ENCODE measurements around the gene ANKRD27.
"Not testable (repeated sequence)": the region's sequence is repeated elsewhere in the genome, so short reads cannot be mapped to it uniquely, and the experiment has no call there.

ANKRD27 gene

DNA sequence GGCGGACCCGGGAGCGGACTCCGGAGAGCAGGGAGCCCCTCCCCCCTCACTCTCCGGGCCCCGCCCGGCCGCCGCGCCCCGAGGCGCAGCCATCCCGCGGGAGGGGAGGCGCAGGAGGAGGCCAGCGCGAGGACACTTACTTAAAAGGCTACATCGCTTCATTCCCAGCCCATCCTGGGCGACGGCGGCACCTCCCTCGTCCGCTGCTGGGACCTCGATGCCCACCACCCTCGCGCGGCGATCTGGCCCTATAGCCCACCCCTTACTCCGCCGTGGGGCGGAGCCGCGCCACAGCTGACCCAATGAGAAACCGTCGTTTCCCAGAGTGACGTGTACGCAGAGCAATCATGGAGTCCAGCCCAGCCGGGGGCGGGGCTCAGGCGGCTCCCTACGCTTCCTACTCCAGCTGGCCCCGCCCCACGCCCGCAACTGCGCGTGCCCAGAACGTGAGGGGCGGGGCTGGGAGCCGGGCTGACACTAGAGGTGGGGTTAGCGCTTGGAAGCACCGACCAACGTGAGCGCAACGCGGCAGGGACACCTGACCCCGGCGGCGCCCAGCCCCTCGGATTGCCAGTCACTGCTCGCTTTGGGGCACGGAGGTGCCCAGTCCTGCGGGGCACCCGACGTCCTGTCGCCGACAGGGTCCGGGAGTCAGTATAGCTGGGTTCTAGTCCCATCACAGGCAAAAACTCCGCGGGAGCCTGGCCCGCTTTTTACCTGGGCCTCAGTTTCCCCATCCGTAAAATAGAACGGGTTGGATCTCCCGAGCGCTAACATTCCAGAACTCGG lies at the start of gene ANKRD27:
Gene ANKRD27, minus strand, starts transcription at position 250 of the 789 bp plus-strand sequence. CDS start 16,165 bp downstream, outside the sequence.
- DNase-seq = peak; percentile 99

DNA sequence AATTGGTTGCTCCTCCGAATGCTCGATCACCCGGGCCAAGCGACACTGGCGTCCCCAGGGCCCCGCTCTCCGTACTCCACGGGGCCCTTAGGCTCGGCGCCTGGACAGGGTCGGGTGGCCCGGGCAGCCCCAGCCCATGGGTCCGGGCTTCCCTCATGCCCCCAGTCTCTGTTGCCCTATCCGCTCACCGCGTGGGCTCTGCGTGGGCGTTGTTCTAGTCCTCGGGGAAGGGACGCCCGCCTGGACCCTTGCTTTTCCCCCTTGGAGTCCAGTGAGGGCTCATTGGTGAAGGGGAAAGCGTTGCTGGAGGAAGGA lies 45.9 kb upstream of the ANKRD27 start:
- no peak for DNase-seq

DNA sequence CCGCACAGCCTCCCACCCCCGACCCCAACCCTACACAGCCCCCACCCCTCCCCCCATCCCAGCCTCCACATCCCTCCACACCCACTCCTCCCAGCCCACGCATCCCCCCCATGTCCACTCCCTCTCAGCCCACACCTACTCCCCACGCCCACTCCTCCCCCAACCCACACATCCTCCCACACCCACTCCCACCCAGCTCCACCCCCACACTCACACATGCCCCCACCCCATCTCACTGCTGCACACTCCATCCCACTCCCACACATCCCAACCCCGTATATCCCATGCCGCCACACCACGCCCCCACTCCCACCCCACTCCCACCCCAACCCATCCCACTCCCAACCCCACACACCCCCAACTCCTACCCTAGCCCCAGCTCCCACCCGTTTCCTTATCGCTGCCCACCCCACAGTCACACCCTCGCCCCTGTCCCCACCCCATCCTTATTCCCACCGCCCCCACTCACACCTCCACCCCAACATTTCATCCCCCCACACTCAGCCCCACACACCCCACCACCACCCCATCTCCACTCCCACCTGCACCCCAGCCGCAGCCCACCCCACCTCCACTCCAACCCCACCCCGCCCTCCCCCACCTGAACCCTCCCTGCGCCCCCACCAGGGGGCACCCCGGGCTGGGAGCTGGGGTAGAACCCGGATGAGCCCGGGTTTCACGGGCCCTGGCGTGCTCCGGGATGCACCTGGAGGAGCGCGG lies 45.4 kb upstream of the ANKRD27 start:
- no peak for DNase-seq

DNA sequence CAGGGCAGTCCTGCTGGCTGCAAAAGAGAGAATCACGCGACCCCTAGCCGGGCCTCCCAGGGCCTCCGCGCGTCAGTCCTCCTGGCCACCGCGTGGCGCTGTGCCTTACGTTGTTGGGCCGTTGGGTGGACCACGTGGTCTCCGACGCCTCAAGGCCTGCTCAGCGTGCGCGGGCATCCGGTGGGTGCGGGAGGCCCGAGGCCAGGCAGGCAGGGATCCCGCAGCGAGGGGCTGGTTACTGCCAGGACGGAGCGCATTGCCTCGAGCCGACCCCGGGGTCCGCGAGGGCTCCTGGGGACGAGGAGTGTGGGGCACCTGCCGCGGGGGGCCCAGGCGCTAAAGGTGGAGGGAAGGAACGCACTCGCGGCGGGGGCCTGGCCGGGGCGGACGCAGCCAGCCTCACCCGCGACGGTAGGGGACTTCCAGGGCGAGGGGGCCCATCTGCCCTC lies 44.7 kb upstream of the ANKRD27 start, which contains the start of gene TDRD12:
Gene TDRD12, plus strand, starts transcription at position 157 of the 449 bp plus-strand sequence. CDS start 306 bp downstream, outside the sequence.
- DNase-seq = no peak

DNA sequence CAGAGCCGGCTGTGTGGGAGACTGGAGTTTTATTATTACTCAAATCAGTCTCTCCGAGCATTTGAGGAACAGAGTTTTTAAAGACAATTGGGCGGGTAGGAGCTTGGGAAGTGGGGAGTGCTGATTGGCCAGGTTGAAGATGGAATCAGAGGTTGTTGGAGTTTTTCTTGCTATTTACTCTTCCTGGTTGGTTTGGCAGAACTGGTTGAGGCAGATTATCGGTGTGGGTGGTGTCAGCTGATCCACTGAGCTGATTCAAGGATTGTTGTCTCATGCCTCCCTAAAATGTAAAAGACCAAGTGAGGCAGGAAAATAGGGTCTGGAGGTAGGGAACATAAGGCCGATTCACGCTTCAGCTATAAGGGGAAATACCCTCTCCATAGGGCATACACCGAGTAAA lies 43.3 kb upstream of the ANKRD27 start:
- no peak for DNase-seq

DNA sequence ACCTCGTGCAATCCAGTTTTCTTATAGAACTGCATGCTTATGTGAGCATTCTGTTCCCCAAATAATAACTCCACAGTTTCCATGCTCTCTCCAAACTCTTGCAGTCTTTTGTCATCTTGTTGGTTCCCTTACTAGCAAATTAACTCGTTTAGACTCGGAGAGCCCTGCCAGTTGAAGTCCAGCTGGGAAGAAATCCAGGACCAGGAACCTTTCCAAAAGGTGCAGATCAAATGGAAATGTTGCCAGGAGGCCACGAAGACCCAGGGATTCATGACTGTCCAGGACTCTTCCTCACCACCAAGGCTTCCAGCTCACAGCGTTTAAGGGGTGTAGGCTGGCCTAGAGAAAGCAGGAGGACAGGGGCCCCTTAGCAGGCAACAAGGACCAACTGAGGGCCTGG lies 42.5 kb upstream of the ANKRD27 start:
- DNase-seq = no peak

DNA sequence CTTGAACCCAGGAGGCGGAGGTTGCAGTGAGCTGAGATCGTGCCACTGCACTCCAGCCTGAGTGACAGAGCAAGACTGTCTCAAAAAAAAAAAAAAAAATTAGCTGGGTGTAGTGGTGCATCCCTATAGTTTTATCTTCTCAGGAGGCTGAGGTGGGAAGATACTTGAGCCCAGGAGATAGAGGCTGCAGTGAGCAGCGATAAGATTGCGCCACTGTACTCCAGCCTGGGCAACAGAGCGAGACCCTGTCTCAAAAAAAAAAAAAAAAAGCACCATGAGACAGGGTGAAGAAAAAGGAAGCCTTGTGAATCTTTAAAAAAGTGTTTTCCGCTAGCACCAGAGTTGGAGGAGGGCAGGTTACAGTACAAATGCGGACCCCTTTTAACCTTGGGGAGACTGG lies 41.2 kb upstream of the ANKRD27 start:
- DNase-seq = not testable (repeated sequence)

DNA sequence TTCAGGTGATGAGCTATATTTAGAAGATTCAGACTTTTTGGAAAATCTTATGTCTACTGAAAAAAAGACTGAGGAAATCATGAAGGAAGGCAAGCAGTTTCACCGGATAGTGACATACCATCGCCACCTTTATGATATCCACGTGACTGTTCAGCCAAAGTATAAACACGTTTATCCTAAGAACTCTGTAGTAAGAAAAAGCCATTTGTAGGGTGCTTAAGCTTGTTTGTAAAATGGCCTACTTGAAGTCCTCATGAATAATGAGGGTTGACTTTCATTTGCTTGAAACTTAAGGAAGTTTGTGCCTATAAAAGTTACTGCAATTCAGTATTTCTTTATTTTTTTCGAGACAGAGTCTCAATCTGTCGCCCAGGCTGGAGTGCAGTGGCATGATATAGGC lies 36.8 kb upstream of the ANKRD27 start:
- no peak for DNase-seq

DNA sequence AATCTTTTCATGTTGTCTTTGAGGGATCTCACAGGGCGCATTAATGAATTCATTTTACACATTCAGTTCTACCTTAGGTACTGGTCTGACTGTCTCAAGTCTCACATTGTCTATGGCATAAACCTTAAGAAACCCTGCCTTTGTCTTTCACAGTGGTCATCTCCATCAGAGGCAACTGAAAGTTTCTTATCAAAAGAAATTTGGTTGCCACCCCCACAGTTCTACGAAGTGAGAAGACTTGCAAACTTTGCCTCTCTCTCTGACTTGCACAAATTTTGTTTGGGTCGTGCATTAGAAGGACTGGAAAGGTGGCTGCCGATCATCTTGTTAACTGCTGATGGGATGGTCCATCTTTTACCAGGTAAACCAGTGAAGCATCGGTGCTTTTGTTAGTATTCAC lies 34.1 kb upstream of the ANKRD27 start:
- DNase-seq = no peak

DNA sequence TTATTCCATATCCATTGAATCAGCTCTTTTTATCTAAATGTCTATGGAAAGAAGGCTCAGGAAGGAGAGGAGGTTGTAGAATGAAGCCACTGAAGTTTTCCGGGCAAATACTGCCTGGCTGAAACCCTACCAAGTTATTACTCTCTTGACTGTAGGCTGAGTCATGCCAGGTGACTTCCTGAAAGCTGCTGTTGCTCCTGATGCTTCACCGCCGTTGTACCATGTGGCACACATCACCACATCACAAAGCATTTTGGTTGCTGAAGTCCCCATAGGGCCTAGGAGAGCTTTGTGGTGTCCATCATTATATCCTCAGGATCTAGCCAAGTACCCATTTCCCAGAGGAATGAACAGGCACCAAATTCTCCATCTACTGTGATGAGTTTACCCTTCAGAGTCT lies 33.5 kb upstream of the ANKRD27 start:
- no peak for DNase-seq

DNA sequence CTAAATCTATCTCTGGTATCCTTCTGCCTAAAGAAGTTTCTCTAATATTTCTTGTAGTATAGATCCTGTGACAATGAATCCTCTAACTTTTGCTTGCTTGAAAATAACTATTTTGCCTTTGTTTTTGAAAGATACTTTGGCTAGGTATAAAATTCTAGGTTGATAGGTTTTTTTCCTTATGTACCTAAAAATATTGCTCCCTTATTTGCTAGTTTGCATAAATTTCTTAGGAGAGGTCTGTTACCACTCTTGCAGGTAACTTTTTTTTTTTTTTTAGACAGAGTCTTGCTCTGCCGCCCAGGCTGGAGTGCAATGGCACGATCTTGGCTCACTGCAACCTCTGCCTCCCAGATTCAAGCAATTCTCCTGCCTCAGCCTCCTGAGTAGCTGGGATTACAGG lies 29.0 kb upstream of the ANKRD27 start:
- not testable (repeated sequence) for DNase-seq

DNA sequence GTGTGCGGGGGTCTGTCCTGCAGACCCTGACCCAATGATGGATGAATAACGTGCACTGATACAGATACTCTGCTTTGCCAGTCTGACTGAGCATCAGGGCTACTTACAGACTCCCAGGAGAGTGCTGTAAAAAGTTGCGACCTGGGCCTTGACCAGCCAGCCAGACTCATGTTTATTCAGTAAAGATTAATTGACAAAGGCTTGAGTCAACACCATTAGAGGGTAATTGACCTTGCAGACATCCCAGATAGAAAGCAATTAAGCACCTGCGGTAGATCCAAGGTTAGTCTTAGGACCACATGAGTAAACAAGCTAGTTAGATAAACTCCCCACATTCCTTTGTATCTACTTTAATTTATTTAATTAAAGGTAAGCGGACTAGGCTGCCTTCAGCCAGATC lies 27.0 kb upstream of the ANKRD27 start:
- DNase-seq = no peak

DNA sequence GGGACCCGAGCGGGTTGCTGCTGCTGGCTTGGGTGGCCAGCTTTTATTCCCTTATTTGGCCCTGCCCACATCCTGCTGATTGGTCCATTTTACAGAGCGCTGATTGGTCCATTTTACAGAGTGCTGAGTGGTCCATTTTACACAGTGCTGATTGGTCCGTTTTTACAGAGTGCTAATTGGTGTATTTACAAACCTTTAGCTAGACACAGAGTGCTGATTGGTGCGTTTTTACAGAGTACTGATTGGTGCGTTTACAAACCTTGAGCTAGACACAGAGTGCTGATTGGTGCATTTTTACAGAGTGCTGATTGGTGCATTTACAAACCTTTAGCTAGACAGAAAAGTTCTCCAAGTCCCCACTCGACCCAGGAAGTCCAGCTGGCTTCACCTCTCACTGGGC lies 25.1 kb upstream of the ANKRD27 start:
- not testable (repeated sequence) for DNase-seq

DNA sequence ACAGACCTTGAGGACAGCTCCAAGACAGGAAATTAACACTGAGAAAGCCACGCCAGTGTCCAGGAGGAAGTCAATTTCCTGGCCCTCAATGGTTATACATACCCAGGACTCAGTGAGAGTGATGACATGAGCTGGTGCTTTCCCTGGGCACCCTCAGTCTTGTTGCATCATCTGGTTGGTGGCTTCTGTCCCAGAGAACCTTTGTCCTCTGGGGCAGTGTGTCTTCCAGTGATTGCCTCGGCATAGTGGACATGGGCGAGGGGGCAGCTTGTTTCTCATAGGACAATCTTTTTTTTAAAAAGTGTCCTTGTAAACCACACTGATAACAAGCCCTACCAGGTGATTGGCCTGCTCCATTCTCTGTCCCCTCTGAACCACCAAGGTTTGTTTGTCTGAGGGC lies 21.8 kb upstream of the ANKRD27 start:
- DNase-seq = not testable (repeated sequence)

DNA sequence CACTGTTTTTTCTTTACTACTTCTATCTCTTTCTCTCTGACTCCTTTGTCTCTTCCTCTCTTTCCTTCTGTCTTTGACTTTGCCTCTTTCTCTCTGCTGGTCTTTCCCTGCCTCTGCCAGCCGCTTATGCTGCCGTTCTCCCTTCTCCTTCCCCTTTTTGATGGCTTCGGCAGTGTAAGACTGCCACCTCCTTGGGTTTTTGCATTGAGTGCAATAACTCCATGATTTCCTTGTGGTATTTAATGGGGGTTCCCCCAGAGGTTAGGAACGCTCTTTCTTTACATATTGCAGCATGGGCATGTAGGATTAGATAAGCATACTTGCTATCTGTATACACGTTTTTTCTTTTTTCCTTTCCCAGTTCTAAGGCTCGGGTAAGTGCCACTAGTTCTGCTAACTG lies 20.5 kb upstream of the ANKRD27 start:
- DNase-seq = not testable (repeated sequence)

DNA sequence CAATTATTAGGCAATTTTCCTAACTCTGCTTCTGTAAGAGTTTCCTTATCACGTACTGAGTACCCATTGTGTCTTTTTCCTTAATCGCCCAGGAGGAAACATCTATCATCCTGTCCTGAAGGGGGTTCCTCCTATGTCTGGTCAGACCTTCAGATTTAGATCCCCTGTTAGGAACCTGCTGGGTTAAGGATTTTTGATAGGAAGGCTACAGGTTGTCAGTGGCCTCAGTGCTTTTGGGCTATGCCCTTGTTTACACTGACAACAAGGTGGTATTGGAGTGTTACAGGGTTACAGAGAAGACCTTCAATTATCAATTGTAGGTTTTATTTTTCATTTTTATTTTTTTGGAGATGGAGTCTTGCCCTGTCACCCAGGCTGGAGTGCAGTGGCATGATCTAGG lies 19.9 kb upstream of the ANKRD27 start:
- not testable (repeated sequence) for DNase-seq

DNA sequence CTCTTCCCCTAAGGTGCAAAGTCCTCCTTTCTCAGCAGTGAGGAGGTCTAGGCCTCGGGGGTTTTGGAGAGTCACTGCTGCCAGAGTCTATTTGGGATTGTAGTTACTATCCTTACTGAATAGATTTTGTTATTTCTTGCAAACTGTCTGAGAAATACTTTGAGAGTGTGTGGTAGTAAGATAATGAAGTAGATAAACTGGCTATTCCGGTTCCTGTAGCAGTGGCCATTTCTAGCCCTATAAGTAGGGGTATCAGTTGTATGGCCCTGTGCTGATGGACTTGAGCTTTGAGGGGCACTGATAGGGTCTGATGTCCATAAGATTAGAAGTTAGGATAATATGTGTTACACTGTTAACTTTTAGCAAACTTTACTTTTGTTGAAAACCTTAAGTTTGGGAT lies 19.3 kb upstream of the ANKRD27 start:
- not testable (repeated sequence) for DNase-seq

DNA sequence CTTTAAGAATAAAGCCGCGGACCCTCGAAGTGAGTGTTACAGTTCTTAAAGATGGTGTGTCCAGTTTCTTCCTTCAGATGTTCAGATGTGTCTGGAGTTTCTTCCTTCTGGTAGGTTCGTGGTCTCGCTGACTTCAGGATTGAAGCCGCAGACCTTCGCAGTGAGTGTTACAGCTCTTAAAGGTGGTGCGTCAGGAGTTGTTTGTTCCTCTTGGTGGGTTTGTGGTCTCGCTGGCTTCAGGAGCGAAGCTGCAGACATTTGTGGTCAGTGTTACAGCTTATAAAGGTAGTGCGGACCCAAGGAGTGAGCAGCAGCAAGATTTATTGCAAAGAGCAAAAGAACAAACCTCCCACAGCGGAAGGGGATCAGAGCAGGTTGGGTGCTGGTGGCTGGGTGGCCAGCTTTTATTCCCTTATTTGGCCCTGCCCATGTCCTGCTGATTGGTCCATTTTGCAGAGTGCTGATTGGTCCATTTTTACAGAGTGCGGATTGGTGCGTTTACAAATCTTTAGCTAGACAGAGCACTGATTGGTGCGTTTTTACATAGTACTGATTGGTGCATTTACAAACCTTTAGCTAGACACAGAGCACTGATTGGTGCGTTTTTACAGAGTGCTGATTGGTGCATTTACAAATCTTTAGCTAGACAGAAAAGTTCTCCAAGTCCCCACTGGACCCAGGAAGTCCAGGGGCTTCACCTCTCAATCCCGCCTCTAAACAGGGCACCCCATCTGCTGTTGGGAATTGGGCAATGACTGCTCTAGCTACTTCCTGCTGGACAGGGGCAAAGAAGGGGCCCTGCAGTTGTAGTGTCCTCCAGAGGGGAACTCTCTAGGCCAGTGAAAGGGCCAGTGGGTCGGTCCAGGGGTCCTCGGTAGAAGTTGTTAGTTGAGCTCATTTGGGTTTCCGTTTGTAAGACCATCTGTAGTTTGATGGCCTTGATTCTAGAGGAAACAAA lies 18.4 kb upstream of the ANKRD27 start:
- peak; percentile 50 for DNase-seq

DNA sequence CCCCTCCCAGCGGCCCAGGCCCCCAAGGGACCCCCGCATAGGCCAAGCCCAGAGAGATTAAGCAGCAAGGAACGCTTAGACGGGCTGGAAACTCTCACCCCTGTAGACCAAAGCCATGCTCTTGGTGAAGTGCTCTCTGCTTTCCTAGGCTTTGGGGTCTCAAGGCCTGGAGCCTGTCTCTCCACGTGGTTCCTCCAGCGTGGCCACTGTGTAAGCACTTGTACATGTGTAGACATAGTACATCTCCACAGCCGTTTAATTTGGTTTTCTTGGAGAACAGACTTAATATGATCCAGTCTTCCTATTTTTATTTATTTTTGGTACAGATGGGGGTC lies 17.7 kb upstream of the ANKRD27 start:
- no peak for DNase-seq

DNA sequence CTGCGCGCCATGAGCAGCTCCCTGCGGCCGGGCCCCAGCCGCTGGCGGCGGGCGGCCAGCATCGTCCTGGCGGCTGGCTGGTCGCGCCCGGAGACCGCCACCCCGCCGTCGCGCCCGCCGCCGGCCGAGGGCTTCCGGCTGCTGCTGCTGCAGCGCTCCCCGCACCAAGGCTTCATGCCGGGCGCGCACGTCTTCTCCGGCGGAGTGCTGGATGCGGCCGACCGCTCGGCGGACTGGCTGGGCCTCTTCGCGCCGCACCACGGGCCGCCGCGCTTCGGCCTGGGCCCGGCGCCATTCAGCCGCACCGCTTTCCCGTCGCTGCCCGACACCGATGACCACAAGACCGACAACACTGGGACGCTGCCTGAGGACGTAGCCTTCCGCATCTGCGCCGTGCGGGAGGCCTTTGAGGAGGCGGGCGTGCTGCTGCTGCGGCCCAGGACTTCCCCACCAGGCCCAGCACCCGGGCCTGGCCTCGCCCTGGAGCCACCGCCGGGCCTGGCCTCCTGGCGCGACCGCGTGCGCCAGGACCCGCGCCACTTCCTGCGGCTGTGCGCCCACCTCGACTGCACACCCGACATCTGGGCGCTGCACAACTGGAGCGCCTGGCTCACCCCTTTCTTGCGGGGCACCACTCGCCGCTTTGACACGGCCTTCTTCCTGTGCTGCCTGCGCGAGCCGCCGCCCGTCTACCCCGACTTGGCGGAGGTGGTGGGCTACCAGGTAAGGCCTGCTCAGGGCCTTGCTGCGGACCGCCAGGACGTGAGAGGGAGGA lies 17.2 kb upstream of the ANKRD27 start:
- DNase-seq = peak; percentile 77

DNA sequence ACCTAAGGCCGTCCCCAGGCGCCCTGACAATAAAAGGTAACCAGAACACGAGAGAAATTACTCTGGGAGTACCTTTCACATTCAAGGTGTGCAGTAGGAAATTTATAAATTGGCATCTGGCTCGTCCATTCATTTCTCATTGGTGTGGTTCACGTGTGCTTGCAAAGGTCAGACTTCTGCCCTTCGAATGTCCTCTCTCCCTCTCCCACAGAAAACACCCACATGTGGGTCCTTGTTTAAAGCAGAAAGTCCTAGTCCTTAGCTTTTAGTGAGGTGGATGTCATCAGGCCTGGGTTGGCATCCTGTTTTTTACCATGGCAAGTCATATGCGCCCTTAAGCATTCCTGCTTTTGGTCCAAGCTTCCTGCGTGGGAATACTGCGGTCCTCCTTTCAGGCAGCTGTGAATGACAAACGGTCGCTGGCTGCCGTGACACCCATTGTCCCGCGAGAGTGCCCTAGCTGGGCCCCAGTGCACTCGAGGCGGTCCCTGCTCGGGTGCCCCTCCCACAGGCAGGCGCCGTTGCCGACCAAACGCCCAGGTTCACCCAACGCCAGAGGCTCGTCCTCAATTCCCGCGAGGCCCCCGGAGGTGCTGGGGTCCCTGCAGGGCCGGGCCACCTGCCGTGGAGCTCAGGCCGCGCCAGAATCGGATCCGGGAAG lies 16.4 kb upstream of the ANKRD27 start, which contains the start of gene NUDT19:
Gene NUDT19, plus strand, starts transcription at position 531 of the 661 bp plus-strand sequence. CDS start 140 bp downstream, outside the sequence.
- DNase-seq = peak; percentile 81

DNA sequence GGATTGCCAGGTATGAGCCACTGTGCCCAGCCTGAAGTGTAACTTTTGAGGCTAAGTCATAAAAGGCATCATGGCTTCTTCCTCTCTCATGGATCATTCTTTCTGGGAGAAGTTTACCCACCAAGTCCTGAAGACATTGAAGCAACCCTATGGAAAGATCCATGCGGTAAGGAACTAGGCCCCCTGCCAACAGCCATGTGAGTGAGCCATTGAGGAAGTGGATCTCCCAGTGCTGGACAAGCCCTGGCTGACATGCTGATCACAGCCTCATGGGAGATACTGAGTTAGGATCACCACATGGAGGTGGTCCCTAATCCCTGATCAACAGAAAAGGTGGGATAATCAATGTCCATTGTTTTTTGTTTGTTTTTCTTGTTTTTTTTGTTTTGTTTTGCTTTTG lies 13.3 kb upstream of the ANKRD27 start:
- DNase-seq = no peak
